ENCODE data around the gene CLIC4.
A peak's percentile ranks its signal among the peaks of the same experiment; 100 is the strongest.
"Not testable (repeated sequence)": the region's sequence is repeated elsewhere in the genome, so short reads cannot be mapped to it uniquely, and the experiment has no call there.

CLIC4 gene

GRCh38 chr1:24744911-24745710 is at the start of gene CLIC4:
Gene CLIC4 (plus strand): TSS chr1:24745447. CDS start chr1:24745554, 107 bp downstream.
- DNase-seq, result peak; percentile 99 to 100

DNA sequence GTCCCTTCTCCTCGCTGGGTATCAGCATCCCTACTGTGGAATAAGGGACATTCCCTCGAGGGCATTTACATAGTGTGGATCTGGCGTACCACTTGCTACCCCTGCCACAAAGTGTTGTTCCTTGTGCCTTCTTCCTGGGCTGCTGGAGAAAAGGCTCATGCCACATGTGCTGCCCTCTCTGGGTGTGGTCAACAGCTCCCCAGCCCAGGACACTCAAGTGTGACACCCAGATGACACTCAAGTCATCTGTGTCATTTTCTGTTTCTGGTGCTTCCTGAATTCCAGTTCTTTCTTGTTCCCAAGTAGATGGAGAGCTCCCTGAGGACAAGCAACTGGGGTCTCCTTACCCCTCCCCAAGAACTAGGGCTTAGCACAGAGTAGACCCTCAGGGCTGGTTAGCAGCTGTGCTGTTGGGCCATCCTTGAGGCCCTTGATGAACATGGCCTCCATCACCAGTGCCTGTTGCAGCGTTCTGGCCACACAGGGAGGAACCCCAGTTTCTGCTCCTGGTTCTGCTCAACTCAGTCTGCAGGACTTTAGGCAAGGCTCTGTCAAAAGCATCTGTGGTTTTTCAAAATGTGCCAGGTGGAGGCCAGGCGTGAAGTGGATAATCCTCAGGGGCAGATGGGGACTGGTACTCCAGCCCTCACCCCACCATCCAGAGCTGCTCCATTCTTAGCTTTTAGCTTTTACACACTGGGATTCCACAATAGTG is 49.0 kb upstream of the CLIC4 start:
- DNase-seq, result peak in 1 of 2 donors; percentile 41

- DNase-seq, result no peak
Measured at GRCh38 chr1:24696756-24697330, 48.4 kb upstream of the CLIC4 start.

GRCh38 chr1:24697453-24698001 is 47.7 kb upstream of the CLIC4 start:
- DNase-seq, result not testable (repeated sequence)

GRCh38 chr1:24698326-24698725 is 46.9 kb upstream of the CLIC4 start:
- not testable (repeated sequence) for DNase-seq

DNA sequence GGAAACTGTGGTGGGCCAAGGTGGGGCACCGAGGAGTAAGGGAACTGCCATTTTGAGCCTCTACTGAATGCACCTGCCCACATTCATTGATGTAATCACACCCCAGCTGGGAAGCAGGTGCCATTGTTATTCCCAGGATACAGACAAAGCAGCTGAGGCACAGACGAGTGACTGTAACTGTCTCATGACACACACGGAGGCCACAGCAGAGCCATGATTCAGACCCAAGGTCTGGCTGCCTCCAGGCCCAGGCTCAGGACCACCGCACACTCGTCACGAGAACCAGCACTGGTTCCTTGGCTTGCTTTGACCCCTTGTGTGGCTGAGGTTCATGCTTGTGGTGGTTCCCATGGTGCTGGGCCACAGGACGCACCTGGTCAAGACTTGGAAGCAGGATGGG is 45.6 kb upstream of the CLIC4 start:
- no peak for DNase-seq

GRCh38 chr1:24702511-24703293 is 42.5 kb upstream of the CLIC4 start:
- DNase-seq, result no peak

- DNase-seq, result peak; percentile 66 to 78
Measured at GRCh38 chr1:24704411-24705259, 40.6 kb upstream of the CLIC4 start.

DNA sequence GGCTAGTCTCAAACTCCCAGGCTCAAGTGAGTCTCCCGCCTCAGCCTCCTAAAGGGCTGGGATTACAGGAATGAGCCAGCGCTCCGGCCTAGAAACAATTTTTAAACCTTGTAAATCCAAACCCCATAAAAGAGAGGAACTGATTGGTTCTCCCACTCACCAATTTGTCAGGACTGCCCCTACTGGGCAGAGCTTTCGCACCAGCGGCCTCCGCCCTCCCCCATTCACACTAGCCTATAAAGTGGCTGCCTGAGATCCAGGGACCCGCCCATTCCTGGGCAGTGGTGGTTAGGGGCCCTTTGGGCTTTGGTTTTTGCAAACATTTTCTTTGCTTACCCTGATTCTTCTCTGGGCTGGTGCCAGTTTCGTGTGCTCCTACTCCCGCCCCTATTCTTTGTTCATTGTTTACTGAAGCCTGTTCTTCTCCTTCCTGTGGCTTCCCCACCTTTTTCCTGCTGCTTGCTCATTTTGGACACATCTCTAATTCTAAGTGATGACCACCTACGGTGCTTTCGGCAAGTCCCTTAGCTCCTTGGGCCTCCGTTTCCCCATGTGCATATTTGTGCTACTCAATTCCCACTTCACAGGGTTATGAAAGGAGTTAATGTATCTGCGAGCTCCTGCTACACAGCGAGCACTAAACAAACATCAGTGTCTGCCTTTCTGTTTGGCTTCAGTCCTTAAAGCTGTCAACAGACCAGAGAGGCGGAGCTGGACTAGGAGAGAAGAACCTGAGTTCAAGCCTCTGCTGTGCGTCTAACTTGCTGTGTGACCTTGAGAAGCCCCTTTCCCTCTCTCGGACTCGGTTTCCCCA is 39.8 kb upstream of the CLIC4 start:
- DNase-seq, result peak; percentile 51 to 72

DNA sequence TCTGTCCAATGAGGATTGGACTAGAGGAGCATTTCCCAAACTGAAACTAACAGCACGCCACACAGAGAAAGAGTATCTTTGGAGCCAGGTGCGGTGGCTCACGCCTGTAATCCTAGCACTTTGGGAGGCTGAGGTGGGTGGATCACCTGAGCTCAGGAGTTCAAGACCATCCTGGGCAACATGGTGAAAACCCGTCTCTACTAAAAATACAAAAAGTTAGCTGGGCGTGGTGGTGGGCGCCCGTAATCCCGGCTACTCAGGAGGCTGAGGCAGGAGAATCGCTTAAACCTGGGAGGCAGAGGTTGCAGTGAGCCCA is 39.2 kb upstream of the CLIC4 start:
- not testable (repeated sequence) for DNase-seq

- no peak for DNase-seq
Measured at GRCh38 chr1:24707687-24708086, 37.6 kb upstream of the CLIC4 start.

DNA sequence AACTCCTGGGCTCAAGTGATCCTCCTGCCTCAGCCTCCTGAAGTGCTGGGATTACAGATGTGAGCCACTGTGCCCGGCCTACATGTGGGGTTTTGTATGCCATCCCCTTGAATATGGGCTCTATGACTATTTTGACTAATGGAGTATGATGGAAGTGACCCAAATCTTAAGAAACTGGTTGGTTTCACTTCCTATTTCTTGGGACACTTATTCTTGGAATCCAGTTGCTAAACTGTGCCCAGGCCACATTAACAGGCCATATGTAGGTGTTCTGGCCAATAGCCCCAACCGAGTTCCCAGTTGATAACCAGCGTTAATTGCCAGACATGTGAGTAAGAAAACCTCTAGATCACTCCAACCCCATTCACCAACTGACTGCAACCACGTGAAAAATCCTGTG is 36.3 kb upstream of the CLIC4 start:
- DNase-seq, result peak; percentile 95 to 96

GRCh38 chr1:24709791-24710441 is 35.3 kb upstream of the CLIC4 start:
- peak; percentile 37 to 51 for DNase-seq

- DNase-seq, result no peak
Measured at GRCh38 chr1:24711329-24711728, 33.9 kb upstream of the CLIC4 start.

DNA sequence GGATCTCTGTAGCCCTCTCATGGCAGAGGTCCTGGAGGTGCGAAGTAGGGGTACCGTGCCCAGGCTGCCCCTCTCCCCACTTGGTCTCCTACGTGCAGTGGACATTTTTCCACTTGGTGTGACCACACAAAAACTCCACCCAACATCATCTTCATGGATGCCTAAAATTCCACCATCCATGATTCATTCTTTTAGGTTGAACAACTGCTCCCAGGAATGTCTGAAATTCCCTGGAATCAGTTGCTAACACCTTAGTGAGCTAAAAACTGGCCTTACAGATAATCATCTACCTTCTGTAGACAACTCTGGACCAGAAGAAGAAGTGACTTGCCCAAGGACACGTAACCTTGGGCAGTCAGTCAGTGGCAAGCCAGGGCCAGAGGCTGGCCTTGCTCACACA is 32.1 kb upstream of the CLIC4 start:
- no peak for DNase-seq

DNA sequence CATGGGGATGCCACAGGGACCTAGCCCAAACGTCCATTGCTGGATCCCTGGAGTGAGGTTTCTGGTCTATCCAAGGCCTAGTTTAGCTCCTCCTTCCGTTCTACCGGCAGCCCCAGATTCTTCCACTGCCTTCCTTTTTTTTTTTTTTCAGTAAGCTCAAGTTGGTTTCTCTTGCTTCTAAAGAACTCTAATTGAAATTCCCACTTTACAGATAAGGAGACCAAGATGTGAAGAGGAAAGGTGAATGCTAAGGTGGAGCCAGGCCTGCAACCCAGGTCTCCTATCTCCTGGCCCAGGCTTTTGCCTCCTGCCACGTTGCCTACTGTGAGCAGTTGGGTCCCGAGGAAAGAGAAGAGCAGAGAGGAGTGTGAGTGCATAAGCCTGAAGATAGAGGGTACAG is 31.5 kb upstream of the CLIC4 start:
- DNase-seq, result no peak

DNA sequence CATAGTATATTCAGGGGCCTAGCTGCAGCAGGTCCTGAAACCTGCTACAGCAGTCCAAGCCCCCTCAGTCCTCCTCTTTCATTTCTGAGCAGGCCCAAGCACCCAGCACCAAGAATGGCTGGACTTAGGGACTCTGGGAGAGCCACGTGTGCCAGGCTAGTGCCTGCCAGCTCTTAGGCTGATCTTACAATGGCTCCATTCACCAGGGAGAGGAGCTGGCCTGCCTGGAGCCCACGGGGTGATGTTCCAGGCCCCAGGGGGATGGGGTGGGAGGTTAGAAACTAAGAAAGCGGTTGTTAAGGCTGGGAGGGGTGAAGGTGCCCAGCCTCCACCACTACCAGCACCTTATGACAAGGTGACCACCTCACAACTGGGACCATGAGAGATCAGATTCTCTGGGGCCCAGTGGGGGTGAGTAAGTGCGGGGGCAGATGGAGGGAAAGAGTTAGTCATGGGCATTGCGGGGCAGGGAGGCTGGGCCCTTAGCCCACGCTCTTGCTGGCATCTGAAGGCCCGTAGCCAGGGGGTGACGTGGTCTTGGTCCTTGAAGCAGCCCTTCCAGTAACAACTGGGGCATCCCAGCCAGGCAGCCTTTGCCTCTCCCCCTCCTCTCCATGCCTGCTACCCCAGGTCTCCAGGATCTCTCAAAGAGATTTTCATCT is 30.3 kb upstream of the CLIC4 start:
- no peak for DNase-seq

DNA sequence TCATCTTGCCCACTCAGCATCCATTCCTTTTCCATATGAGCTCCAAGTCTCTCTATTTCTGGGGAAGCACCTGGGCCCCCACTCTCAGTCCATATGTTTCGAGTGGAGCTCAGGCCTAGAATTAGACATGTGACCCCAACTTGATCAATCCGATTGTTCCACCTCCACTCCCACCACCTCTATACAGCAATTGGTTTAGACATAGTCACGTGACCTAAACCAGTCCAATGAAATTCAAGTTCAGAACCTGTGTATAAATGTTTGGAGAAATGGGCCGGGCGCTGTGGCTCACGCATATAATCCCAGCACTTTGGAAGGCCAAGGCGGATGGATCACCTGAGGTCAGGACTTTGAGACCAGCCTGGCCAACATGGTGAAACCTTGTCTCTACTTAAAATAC is 29.6 kb upstream of the CLIC4 start:
- DNase-seq, result no peak

GRCh38 chr1:24717887-24718650 is 27.2 kb upstream of the CLIC4 start:
- no peak for DNase-seq
